ENCODE data around the gene BRD3OS. TPM values are rescaled to one million over a fixed set of nuclear protein-coding genes. Genes with fewer than 3 reads are reported as not detected.
"Not testable (repeated sequence)": the region's sequence is repeated elsewhere in the genome, so short reads cannot be mapped to it uniquely, and the experiment has no call there.

BRD3OS gene
- total and polyA plus RNA-seq, 4 experiments from 2014 or later, result 18.3 to 33.1 (median 19.9) TPM

GRCh38 chr9:133982971-133983720, 42.1 kb upstream of the BRD3OS start:
- Mint-ChIP-seq H3K9me3 (peaks cover 0 to 1% (median 0%) of the 10 kb centered on the region in 8 donors), H3K27ac (no peak overlapping the region), H3K36me3 (no peaks in the 10 kb centered on the region), H3K4me1 (peaks cover 0 to 4% (median 0%) of the 10 kb centered on the region in 4 donors), H3K27me3 (peaks cover 0 to 2% of the 10 kb centered on the region in 2 donors), H3K4me3 (no peak overlapping the region)
- Histone ChIP-seq H3K4me3 (ENCODE audit: low read length in 2 of 2) (no peak overlapping the region), H3K27me3 (ENCODE audit: insufficient read depth, low read length) (no peaks in the 10 kb centered on the region), H3K36me3 (ENCODE audit: insufficient read depth, low read length) (no peaks in the 10 kb centered on the region), H3K9me3 (ENCODE audit: control insufficient read depth in 1 of 2, low read length in 2 of 2) (no peaks in the 10 kb centered on the region), H3K4me1 (ENCODE audit: insufficient read depth, low read length) (no peaks in the 10 kb centered on the region), H3K27ac (ENCODE audit: low read depth, low read length) (no peak overlapping the region)
- ChIA-PET CTCF (ENCODE audit: partially characterized antibody) (no interaction called here), POLR2A (ENCODE audit: partially characterized antibody) (no interaction called here)
- DNase-seq, result no peak
- intact Hi-C loops (cut with micrococcal nuclease), result no loop called here

- H3K4me3 ChIP-seq (ENCODE audit: low read length in 2 of 2), result no peak overlapping the region
- Mint-ChIP-seq H3K36me3 (no peaks in the 10 kb centered on the region), H3K27ac (no peak overlapping the region), H3K4me3 (no peak overlapping the region), H3K4me1 (peaks cover 0 to 6% (median 2%) of the 10 kb centered on the region in 4 donors), H3K27me3 (peaks cover 2 to 4% of the 10 kb centered on the region in 2 donors), H3K9me3 (peaks cover 0 to 1% (median 0%) of the 10 kb centered on the region in 8 donors)
- CTCF ChIA-PET (ENCODE audit: partially characterized antibody), result no interaction called here
- intact Hi-C loops (cut with micrococcal nuclease), result no loop called here
- H3K36me3 ChIP-seq (ENCODE audit: insufficient read depth, low read length), result no peaks in the 10 kb centered on the region
- H3K27ac ChIP-seq (ENCODE audit: low read depth, low read length), result no peak overlapping the region
- H3K4me1 ChIP-seq (ENCODE audit: insufficient read depth, low read length), result no peaks in the 10 kb centered on the region
- DNase-seq, result no peak
- H3K9me3 ChIP-seq (ENCODE audit: control insufficient read depth in 1 of 2, low read length in 2 of 2), result no peaks in the 10 kb centered on the region
- POLR2A ChIA-PET (ENCODE audit: partially characterized antibody), result no interaction called here
- no peaks in the 10 kb centered on the region for H3K27me3 ChIP-seq (ENCODE audit: insufficient read depth, low read length)
Measured at GRCh38 chr9:133986061-133986460, 39.2 kb upstream of the BRD3OS start.

GRCh38 chr9:133986774-133987445, 38.4 kb upstream of the BRD3OS start:
- CTCF ChIA-PET (ENCODE audit: partially characterized antibody), result no interaction called here
- Histone ChIP-seq H3K27me3 (ENCODE audit: insufficient read depth, low read length) (no peaks in the 10 kb centered on the region), H3K27ac (ENCODE audit: low read depth, low read length) (no peak overlapping the region), H3K4me3 (ENCODE audit: low read length in 2 of 2) (no peak overlapping the region), H3K4me1 (ENCODE audit: insufficient read depth, low read length) (no peaks in the 10 kb centered on the region), H3K9me3 (ENCODE audit: control insufficient read depth in 1 of 2, low read length in 2 of 2) (no peaks in the 10 kb centered on the region), H3K36me3 (ENCODE audit: insufficient read depth, low read length) (no peaks in the 10 kb centered on the region)
- Mint-ChIP-seq H3K27me3 (peaks cover 2 to 4% of the 10 kb centered on the region in 2 donors), H3K27ac (no peak overlapping the region), H3K36me3 (no peaks in the 10 kb centered on the region), H3K9me3 (peaks cover 0 to 1% (median 0%) of the 10 kb centered on the region in 8 donors), H3K4me3 (no peak overlapping the region), H3K4me1 (peaks cover 0 to 6% (median 2%) of the 10 kb centered on the region in 4 donors)
- DNase-seq, result no peak
- POLR2A ChIA-PET (ENCODE audit: partially characterized antibody), result no interaction called here
- intact Hi-C loops (cut with micrococcal nuclease), result no loop called here

GRCh38 chr9:133987446-133987788, 37.9 kb upstream of the BRD3OS start:
- Mint-ChIP-seq H3K9me3 (peaks cover 0 to 1% (median 0%) of the 10 kb centered on the region in 8 donors), H3K4me1 (peaks cover 0 to 6% (median 2%) of the 10 kb centered on the region in 4 donors), H3K4me3 (no peak overlapping the region), H3K36me3 (no peaks in the 10 kb centered on the region), H3K27me3 (peaks cover 2 to 4% of the 10 kb centered on the region in 2 donors), H3K27ac (no peak overlapping the region)
- intact Hi-C loops (cut with micrococcal nuclease), result no loop called here
- no peaks in the 10 kb centered on the region for H3K27me3 ChIP-seq (ENCODE audit: insufficient read depth, low read length)
- H3K27ac ChIP-seq (ENCODE audit: low read depth, low read length), result no peak overlapping the region
- H3K9me3 ChIP-seq (ENCODE audit: control insufficient read depth in 1 of 2, low read length in 2 of 2), result no peaks in the 10 kb centered on the region
- ChIA-PET POLR2A (ENCODE audit: partially characterized antibody) (no interaction called here), CTCF (ENCODE audit: partially characterized antibody) (no interaction called here)
- no peak overlapping the region for H3K4me3 ChIP-seq (ENCODE audit: low read length in 2 of 2)
- no peak for DNase-seq
- no peaks in the 10 kb centered on the region for H3K36me3 ChIP-seq (ENCODE audit: insufficient read depth, low read length)
- H3K4me1 ChIP-seq (ENCODE audit: insufficient read depth, low read length), result no peaks in the 10 kb centered on the region

- H3K4me1 Mint-ChIP-seq, result peaks cover 0 to 6% (median 2%) of the 10 kb centered on the region in 4 donors
- peaks cover 0 to 1% (median 0%) of the 10 kb centered on the region in 8 donors for H3K9me3 Mint-ChIP-seq
- no peaks in the 10 kb centered on the region for H3K36me3 Mint-ChIP-seq
- no peaks in the 10 kb centered on the region for H3K9me3 ChIP-seq (ENCODE audit: control insufficient read depth in 1 of 2, low read length in 2 of 2)
- intact Hi-C loops (cut with micrococcal nuclease), result no loop called here
- no peak overlapping the region for H3K27ac Mint-ChIP-seq
- peaks cover 2 to 4% of the 10 kb centered on the region in 2 donors for H3K27me3 Mint-ChIP-seq
- peak overlapping the region in 1 of 8 donors; percentile 17 for H3K4me3 Mint-ChIP-seq
- peaks cover 2% of the 10 kb centered on the region for H3K4me1 ChIP-seq (ENCODE audit: insufficient read depth, low read length)
- POLR2A ChIA-PET (ENCODE audit: partially characterized antibody), result no interaction called here
- H3K27ac ChIP-seq (ENCODE audit: low read depth, low read length), result no peak overlapping the region
- no peaks in the 10 kb centered on the region for H3K27me3 ChIP-seq (ENCODE audit: insufficient read depth, low read length)
- CTCF ChIA-PET (ENCODE audit: partially characterized antibody), result no interaction called here
- DNase-seq, result no peak
- H3K36me3 ChIP-seq (ENCODE audit: insufficient read depth, low read length), result no peaks in the 10 kb centered on the region
- no peak overlapping the region for H3K4me3 ChIP-seq (ENCODE audit: low read length in 2 of 2)
Measured at GRCh38 chr9:133987946-133988665, 37.2 kb upstream of the BRD3OS start.

GRCh38 chr9:133988771-133989170, 36.5 kb upstream of the BRD3OS start:
- H3K27ac Mint-ChIP-seq; POLR2A ChIA-PET (ENCODE audit: partially characterized antibody); H3K27me3 Mint-ChIP-seq; H3K36me3 ChIP-seq (ENCODE audit: insufficient read depth, low read length); H3K27me3 ChIP-seq (ENCODE audit: insufficient read depth, low read length); intact Hi-C loops (cut with micrococcal nuclease); H3K4me1 ChIP-seq (ENCODE audit: insufficient read depth, low read length); H3K27ac ChIP-seq (ENCODE audit: low read depth, low read length); H3K4me3 ChIP-seq (ENCODE audit: low read length in 2 of 2); DNase-seq; H3K36me3 Mint-ChIP-seq; H3K4me1 Mint-ChIP-seq; H3K9me3 Mint-ChIP-seq; CTCF ChIA-PET (ENCODE audit: partially characterized antibody); H3K4me3 Mint-ChIP-seq; H3K9me3 ChIP-seq (ENCODE audit: control insufficient read depth in 1 of 2, low read length in 2 of 2): not testable (repeated sequence)

GRCh38 chr9:133989625-133990365, 35.5 kb upstream of the BRD3OS start:
- H3K27ac ChIP-seq (ENCODE audit: low read depth, low read length), result no peak overlapping the region
- no peaks in the 10 kb centered on the region for H3K36me3 ChIP-seq (ENCODE audit: insufficient read depth, low read length)
- intact Hi-C loops (cut with micrococcal nuclease), result no loop called here
- H3K27me3 Mint-ChIP-seq, result peaks cover 2 to 4% of the 10 kb centered on the region in 2 donors
- peaks cover 0 to 1% (median 0%) of the 10 kb centered on the region in 8 donors for H3K9me3 Mint-ChIP-seq
- H3K4me3 Mint-ChIP-seq, result peak overlapping the region in 4 of 8 donors; percentile 46 to 66 (median 56)
- H3K27ac Mint-ChIP-seq, result peak overlapping the region in 1 of 7 donors; percentile 25
- peaks cover 1 to 16% (median 6%) of the 10 kb centered on the region in 4 donors for H3K4me1 Mint-ChIP-seq
- no peaks in the 10 kb centered on the region for H3K9me3 ChIP-seq (ENCODE audit: control insufficient read depth in 1 of 2, low read length in 2 of 2)
- no peaks in the 10 kb centered on the region for H3K27me3 ChIP-seq (ENCODE audit: insufficient read depth, low read length)
- ChIA-PET CTCF (ENCODE audit: partially characterized antibody) (interaction anchor here (0.6 kb wide), 1 partner anchor 17 kb away, joined by 3 read pairs; no protein-coding TSS in a partner anchor), POLR2A (ENCODE audit: partially characterized antibody) (no interaction called here)
- H3K4me1 ChIP-seq (ENCODE audit: insufficient read depth, low read length), result peaks cover 16% of the 10 kb centered on the region
- H3K36me3 Mint-ChIP-seq, result no peaks in the 10 kb centered on the region
- no peak overlapping the region for H3K4me3 ChIP-seq (ENCODE audit: low read length in 2 of 2)
- no peak for DNase-seq
